Measurements from ENCODE around the gene SCARB1. TPM values are rescaled to one million over a fixed set of nuclear protein-coding genes. Genes with fewer than 3 reads are reported as not detected.
"Not testable (repeated sequence)": the region's sequence is repeated elsewhere in the genome, so short reads cannot be mapped to it uniquely, and the experiment has no call there.

SCARB1 gene
- total RNA-seq, 2 donors from 2014 or later, result 16.5 to 18.9 TPM

- no peaks in the 10 kb centered on the region for H3K9me3 ChIP-seq
- ATAC-seq (no peak), DNase-seq (no peak)
- H3K4me1 ChIP-seq, result peaks cover 22% of the 10 kb centered on the region
- TF ChIP-seq POLR2A (IDR thresholded peaks at IDR 0.05) (no peak), CTCF (IDR thresholded peaks at IDR 0.05) (no peak)
- H3K4me3 ChIP-seq, result no peak overlapping the region
- intact Hi-C loops (cut with DNase I), result no loop called here
- no peaks in the 10 kb centered on the region for H3K36me3 ChIP-seq (replicated peaks in 1 of 2; ENCODE audit: insufficient read depth in 1 of 2, low read depth in 2 of 2)
- no peaks in the 10 kb centered on the region for H3K27me3 ChIP-seq
- WGBS, 2 donors, result 33 to 48% methylated on average over 3 of the region's 3 CpGs
- no peak overlapping the region for H3K27ac ChIP-seq
Measured at GRCh38 chr12:124901003-124901402, 37.3 kb upstream of the SCARB1 start.

GRCh38 chr12:124900345-124900795 is 36.7 kb upstream of the SCARB1 start:
- WGBS, 2 donors, result 58 to 65% methylated on average over 8 of the region's 8 CpGs
- H3K27ac ChIP-seq; H3K9me3 ChIP-seq; H3K27me3 ChIP-seq; DNase-seq; H3K4me3 ChIP-seq; ATAC-seq; intact Hi-C loops (cut with DNase I); H3K36me3 ChIP-seq (replicated peaks in 1 of 2; ENCODE audit: insufficient read depth in 1 of 2, low read depth in 2 of 2): not testable (repeated sequence)
- H3K4me1 ChIP-seq, result peaks cover 20% of the 10 kb centered on the region

- Histone ChIP-seq H3K27ac (no peak overlapping the region), H3K27me3 (no peaks in the 10 kb centered on the region), H3K4me3 (no peak overlapping the region), H3K9me3 (no peaks in the 10 kb centered on the region), H3K4me1 (peaks cover 8% of the 10 kb centered on the region), H3K36me3 (replicated peaks in 1 of 2; ENCODE audit: insufficient read depth in 1 of 2, low read depth in 2 of 2) (no peaks in the 10 kb centered on the region)
- DNase-seq (no peak), ATAC-seq (no peak)
- TF ChIP-seq POLR2A (IDR thresholded peaks at IDR 0.05) (no peak), CTCF (IDR thresholded peaks at IDR 0.05) (no peak)
- intact Hi-C loops (cut with DNase I), result no loop called here
- 38 to 54% methylated on average over 5 of the region's 5 CpGs for WGBS, 2 donors
Measured at GRCh38 chr12:124898923-124899294, 35.2 kb upstream of the SCARB1 start.

GRCh38 chr12:124898200-124898922 is 34.7 kb upstream of the SCARB1 start:
- DNase-seq (peak; percentile 32 to 62 (median 48)), ATAC-seq (peak; percentile 58)
- no peaks in the 10 kb centered on the region for H3K36me3 ChIP-seq (replicated peaks in 1 of 2; ENCODE audit: insufficient read depth in 1 of 2, low read depth in 2 of 2)
- no peaks in the 10 kb centered on the region for H3K27me3 ChIP-seq
- H3K4me3 ChIP-seq, result no peak overlapping the region
- TF ChIP-seq CTCF (IDR thresholded peaks at IDR 0.05), result peak in 6 of 7 experiments; percentile 15 to 57 (median 34)
- no peak for TF ChIP-seq POLR2A (IDR thresholded peaks at IDR 0.05)
- no peaks in the 10 kb centered on the region for H3K9me3 ChIP-seq
- H3K27ac ChIP-seq, result no peak overlapping the region
- H3K4me1 ChIP-seq, result peaks cover 8% of the 10 kb centered on the region
- intact Hi-C loops (cut with DNase I), result no loop called here
- 18 to 31% methylated on average over 18 of the region's 18 CpGs for WGBS, 2 donors

- no peak overlapping the region for H3K4me3 ChIP-seq
- 90 to 93% methylated on average over 3 to 5 of the region's 5 CpGs for WGBS, 2 donors
- intact Hi-C loops (cut with DNase I), result no loop called here
- no peaks in the 10 kb centered on the region for H3K36me3 ChIP-seq (replicated peaks in 1 of 2; ENCODE audit: insufficient read depth in 1 of 2, low read depth in 2 of 2)
- no peaks in the 10 kb centered on the region for H3K27me3 ChIP-seq
- DNase-seq, result no peak
- no peak overlapping the region for H3K27ac ChIP-seq
- TF ChIP-seq POLR2A (IDR thresholded peaks at IDR 0.05), result no peak
- TF ChIP-seq CTCF (IDR thresholded peaks at IDR 0.05), result no peak
- no peaks in the 10 kb centered on the region for H3K9me3 ChIP-seq
- no peak for ATAC-seq
- H3K4me1 ChIP-seq, result peaks cover 8% of the 10 kb centered on the region
Measured at GRCh38 chr12:124896461-124896860, 32.8 kb upstream of the SCARB1 start.

All from body of pancreas (tissue), 4 donors.